ENCODE results near the gene PLEKHG3.

GRCh38 chr14:64719601-64720000 lies 15.4 kb downstream of the PLEKHG3 start:
- TF ChIP-seq CTCF (conservative IDR thresholded peaks at IDR 0.05; ENCODE audit: low read depth in 2 of 2) (no peak), REST (IDR thresholded peaks at IDR 0.05; ENCODE audit: unreplicated experiment) (no peak), EZH2 (IDR thresholded peaks at IDR 0.05; ENCODE audit: low read depth, unreplicated experiment) (no peak), POLR2AphosphoS5 (IDR thresholded peaks at IDR 0.05; ENCODE audit: low read depth) (no peak)
